SU-DHL-6 (cell line): ENCODE data around the gene ATRNL1.
"Not testable (repeated sequence)": the region's sequence is repeated elsewhere in the genome, so short reads cannot be mapped to it uniquely, and the experiment has no call there.

Source experiments
- H2AFZ ChIP-seq: fragments of 200-600 bp; sonication (generic); 2 replicates; pipeline ENCODE4 v1.6.1; 2014; ENCODE audit warnings: low read depth, mild to moderate bottlenecking, moderate library complexity, mixed read lengths, antibody characterized with exemption, low read length; ENCODE audit not compliant: severe bottlenecking
- H3F3A ChIP-seq: fragments of 200-600 bp; shearing (Covaris generic); 2 replicates; pipeline ENCODE4 v1.6.0; 2016; ENCODE audit warnings: antibody characterized with exemption, mild to moderate bottlenecking; ENCODE audit not compliant: insufficient read depth
- H3K27ac ChIP-seq: fragments of 200-600 bp; sonication (generic); 2 replicates; pipeline ENCODE4 v1.5.1; 2016; ENCODE audit warnings: low read depth, mild to moderate bottlenecking, low read length, moderate library complexity, mixed read lengths
- H3K27me3 ChIP-seq: fragments of 200-600 bp; sonication (generic), shearing (Covaris generic); 2 replicates; pipeline ENCODE4 v1.6.0; 2014; ENCODE audit warnings: mild to moderate bottlenecking, low read length
- H3K36me3 ChIP-seq: fragments of 200-600 bp; sonication (generic); 2 replicates; pipeline ENCODE4 v1.6.1; 2014; ENCODE audit warnings: mild to moderate bottlenecking, low read length, mixed read lengths
- H3K4me2 ChIP-seq: fragments of 300-600, 200-600 bp; shearing (Covaris generic), sonication (generic); 2 replicates; pipeline ENCODE4 v1.6.0; 2014; ENCODE audit warnings: low read length, low read depth, mild to moderate bottlenecking; ENCODE audit not compliant: poor library complexity, severe bottlenecking
- H3K4me3 ChIP-seq: fragments of 200-600 bp; sonication (generic); 2 replicates; pipeline ENCODE4 v1.5.1; 2014; ENCODE audit warnings: antibody characterized with exemption, low read length, mild to moderate bottlenecking, mixed read lengths; ENCODE audit not compliant: insufficient read depth, poor library complexity, severe bottlenecking
- H3K79me2 ChIP-seq: fragments of 200-600 bp; sonication (generic); 2 replicates; pipeline ENCODE4 v1.6.1; 2014; ENCODE audit warnings: mild to moderate bottlenecking, low read length, moderate library complexity; ENCODE audit not compliant: insufficient read depth
- H3K9ac ChIP-seq: fragments of 200-600 bp; sonication (generic); 2 replicates; pipeline ENCODE4 v1.7.0; 2014; ENCODE audit warnings: mild to moderate bottlenecking, low read length
- H3K9me2 ChIP-seq: fragments of 200-600 bp; sonication (generic); replicated peaks from 2 replicates; pipeline ENCODE4 v1.6.1; 2014; ENCODE audit warnings: low read length; ENCODE audit not compliant: insufficient read depth
- H3K9me3 ChIP-seq: fragments of 200-600 bp; sonication (generic); 2 replicates; pipeline ENCODE4 v1.6.1; 2014; ENCODE audit warnings: low read length, mixed read lengths; ENCODE audit not compliant: insufficient read depth
- H4K20me1 ChIP-seq: fragments of 200-600 bp; sonication (generic); 2 replicates; pipeline ENCODE4 v1.6.1; 2014; ENCODE audit warnings: low read depth, mild to moderate bottlenecking, antibody characterized with exemption, low read length, moderate library complexity, mixed read lengths
- EZH2phosphoT487 ChIP-seq: fragments of 200-600 bp; sonication (generic), shearing (Covaris generic); conservative IDR thresholded peaks from 2 replicates; pipeline ENCODE4 v1.6.1; 2018; ENCODE audit warnings: mild to moderate bottlenecking, antibody characterized with exemption, low read length, moderate library complexity, mixed read lengths
- TF ChIP-seq, protein P1 (sequence below): fragments of 200-600 bp; sonication (generic); IDR thresholded peaks from one replicate; pipeline ENCODE4 v1.5.1; 2017; ENCODE audit warnings: antibody characterized with exemption, mild to moderate bottlenecking, low read length, moderate library complexity; ENCODE audit not compliant: insufficient read depth, poor library complexity, severe bottlenecking

The ATRNL1 gene

GRCh38 chr10:115355162-115355760 lies 262.1 kb downstream of the ATRNL1 start:
- H3K27ac ChIP-seq: no peak overlapping the region
- H3K9ac ChIP-seq: no peak overlapping the region
- H4K20me1 ChIP-seq: no peaks in the 10 kb centered on the region
- H3K9me2 ChIP-seq: no peaks in the 10 kb centered on the region
- H2AFZ ChIP-seq: no peak overlapping the region
- no peaks in the 10 kb centered on the region for H3K36me3 ChIP-seq
- no peaks in the 10 kb centered on the region for H3K27me3 ChIP-seq
- H3K79me2 ChIP-seq: no peaks in the 10 kb centered on the region
- TF ChIP-seq EZH2phosphoT487: no peak
- TF ChIP-seq, protein P1, sequence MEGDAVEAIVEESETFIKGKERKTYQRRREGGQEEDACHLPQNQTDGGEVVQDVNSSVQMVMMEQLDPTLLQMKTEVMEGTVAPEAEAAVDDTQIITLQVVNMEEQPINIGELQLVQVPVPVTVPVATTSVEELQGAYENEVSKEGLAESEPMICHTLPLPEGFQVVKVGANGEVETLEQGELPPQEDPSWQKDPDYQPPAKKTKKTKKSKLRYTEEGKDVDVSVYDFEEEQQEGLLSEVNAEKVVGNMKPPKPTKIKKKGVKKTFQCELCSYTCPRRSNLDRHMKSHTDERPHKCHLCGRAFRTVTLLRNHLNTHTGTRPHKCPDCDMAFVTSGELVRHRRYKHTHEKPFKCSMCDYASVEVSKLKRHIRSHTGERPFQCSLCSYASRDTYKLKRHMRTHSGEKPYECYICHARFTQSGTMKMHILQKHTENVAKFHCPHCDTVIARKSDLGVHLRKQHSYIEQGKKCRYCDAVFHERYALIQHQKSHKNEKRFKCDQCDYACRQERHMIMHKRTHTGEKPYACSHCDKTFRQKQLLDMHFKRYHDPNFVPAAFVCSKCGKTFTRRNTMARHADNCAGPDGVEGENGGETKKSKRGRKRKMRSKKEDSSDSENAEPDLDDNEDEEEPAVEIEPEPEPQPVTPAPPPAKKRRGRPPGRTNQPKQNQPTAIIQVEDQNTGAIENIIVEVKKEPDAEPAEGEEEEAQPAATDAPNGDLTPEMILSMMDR: peak; percentile 69
- no peak overlapping the region for H3K4me3 ChIP-seq
- no peaks in the 10 kb centered on the region for H3K9me3 ChIP-seq
- no peak overlapping the region for H3K4me2 ChIP-seq
- H3F3A ChIP-seq: no peaks in the 10 kb centered on the region

GRCh38 chr10:115367920-115368319 lies 274.8 kb downstream of the ATRNL1 start:
- not testable (repeated sequence) for H3K79me2 ChIP-seq, H3K9me3 ChIP-seq, H4K20me1 ChIP-seq, H2AFZ ChIP-seq, H3K9ac ChIP-seq, H3K27ac ChIP-seq, H3K36me3 ChIP-seq, H3K9me2 ChIP-seq, H3K27me3 ChIP-seq, H3K4me3 ChIP-seq, H3F3A ChIP-seq, H3K4me2 ChIP-seq

- Histone ChIP-seq H3F3A (no peaks in the 10 kb centered on the region), H3K9ac (no peak overlapping the region)
- TF ChIP-seq, protein P1: no peak
- no peak for TF ChIP-seq EZH2phosphoT487
These were observed 285.9 kb downstream of the ATRNL1 start for GRCh38 chr10:115379064-115379463.

GRCh38 chr10:115384665-115385064 lies 291.5 kb downstream of the ATRNL1 start:
- H3F3A ChIP-seq: no peaks in the 10 kb centered on the region
- no peaks in the 10 kb centered on the region for H3K27me3 ChIP-seq
- no peaks in the 10 kb centered on the region for H3K9me3 ChIP-seq
- H3K79me2 ChIP-seq: no peaks in the 10 kb centered on the region
- no peak overlapping the region for H3K4me3 ChIP-seq
- no peak overlapping the region for H3K4me2 ChIP-seq
- no peak overlapping the region for H2AFZ ChIP-seq
- no peak overlapping the region for H3K9ac ChIP-seq
- H3K27ac ChIP-seq: no peak overlapping the region
- no peaks in the 10 kb centered on the region for H4K20me1 ChIP-seq
- TF ChIP-seq, protein P1: no peak
- TF ChIP-seq EZH2phosphoT487: no peak
- H3K9me2 ChIP-seq: no peaks in the 10 kb centered on the region
- no peaks in the 10 kb centered on the region; the same call in 1 of the 2 replicates for H3K36me3 ChIP-seq

More at GRCh38 chr10:115379064-115379463, 285.9 kb downstream of the ATRNL1 start:
- Histone ChIP-seq H4K20me1 (no peaks in the 10 kb centered on the region), H3K27me3 (no peaks in the 10 kb centered on the region), H2AFZ (no peak overlapping the region), H3K79me2 (no peaks in the 10 kb centered on the region), H3K27ac (no peak overlapping the region), H3K36me3 (no peaks in the 10 kb centered on the region; the same call in 1 of the 2 replicates), H3K4me3 (no peak overlapping the region), H3K9me3 (no peaks in the 10 kb centered on the region), H3K9me2 (no peaks in the 10 kb centered on the region), H3K4me2 (no peak overlapping the region)
